ENCODE results near the gene RDH5.

RDH5 gene

DNA sequence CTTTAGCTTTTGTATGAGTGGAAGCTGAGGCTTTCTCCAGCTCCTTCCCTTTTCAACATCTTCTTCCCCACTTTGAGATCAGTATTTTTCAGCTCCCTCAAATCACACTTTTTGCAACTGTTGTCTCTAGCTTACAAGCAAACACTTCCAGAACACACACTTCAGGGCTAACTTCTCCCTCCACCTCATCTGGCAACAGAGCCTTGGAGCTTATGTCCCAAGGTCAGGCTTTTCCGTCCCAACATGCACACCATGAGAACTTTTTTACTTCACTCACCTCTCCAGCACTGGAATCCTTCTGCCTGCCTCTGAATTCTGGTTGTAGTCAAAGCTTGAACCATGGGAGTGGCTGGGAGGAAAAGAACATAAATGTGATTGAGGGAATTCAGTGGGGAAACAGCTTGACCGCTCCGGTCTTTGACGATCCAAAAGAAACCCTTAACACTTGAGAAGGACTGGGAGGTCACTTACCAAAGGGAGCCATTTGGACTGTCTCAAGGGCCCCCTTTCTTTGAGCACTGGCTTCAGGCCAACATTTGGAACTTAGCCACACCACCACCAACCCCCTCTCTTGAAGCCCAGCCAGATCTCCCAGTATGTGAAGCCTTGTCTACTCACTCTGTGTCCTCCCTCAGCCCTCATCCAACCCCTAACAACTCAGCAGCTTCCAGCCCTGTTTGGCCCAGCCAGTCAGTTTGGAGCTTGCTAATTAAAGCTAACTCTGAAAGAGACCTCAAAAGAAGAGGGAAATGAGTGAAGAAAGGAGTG, 8.2 kb upstream of the RDH5 start:
- DNase-seq: peak; percentile 28

- DNase-seq: no peak
These were observed 7.3 kb upstream of the RDH5 start for GRCh38 chr12:55712700-55713415.

GRCh38 chr12:55713721-55714120, 6.5 kb upstream of the RDH5 start:
- DNase-seq: no peak

- DNase-seq: no peak
These were observed 4.9 kb upstream of the RDH5 start for GRCh38 chr12:55715169-55715764.

DNA sequence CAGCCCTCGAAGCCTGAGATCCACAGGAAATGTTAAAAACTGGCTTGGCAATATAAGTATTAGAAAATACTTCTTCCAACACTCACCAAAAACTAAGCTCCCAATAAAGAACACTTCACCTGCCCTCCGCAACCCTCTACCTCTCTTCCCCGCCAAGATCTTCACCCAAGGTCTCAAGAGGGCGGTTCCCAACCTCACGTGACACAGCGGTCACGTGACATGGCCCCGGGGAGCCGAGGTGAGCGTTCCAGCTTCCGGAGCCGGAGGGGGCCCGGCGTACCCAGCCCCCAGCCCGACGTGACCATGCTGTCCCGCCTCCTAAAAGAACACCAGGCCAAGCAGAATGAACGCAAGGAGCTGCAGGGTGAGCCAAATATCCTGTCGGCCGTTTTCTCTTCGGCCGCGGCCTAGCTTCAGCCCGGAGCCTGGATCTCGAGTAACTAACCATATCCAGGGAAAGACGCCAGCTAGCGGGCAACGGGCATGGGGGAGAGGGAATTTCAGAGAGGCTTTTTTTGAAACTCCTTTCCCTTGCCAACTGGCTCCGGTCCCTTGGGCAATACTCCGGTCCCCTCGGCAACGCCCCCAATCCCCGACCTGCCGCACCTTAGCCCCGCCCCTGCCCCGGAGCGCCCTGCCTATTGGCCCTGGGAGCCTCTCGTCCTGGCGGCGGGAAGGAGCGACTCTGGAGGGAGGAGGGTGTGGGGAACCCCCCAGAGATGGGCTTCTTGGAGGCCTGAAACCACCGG, 4.2 kb upstream of the RDH5 start, which contains the start of gene BLOC1S1:
Gene BLOC1S1 (plus strand): TSS at position 214 of the 749 bp plus-strand sequence. CDS start 6 bp downstream, at position 220.
- peak; percentile 97 for DNase-seq

DNA sequence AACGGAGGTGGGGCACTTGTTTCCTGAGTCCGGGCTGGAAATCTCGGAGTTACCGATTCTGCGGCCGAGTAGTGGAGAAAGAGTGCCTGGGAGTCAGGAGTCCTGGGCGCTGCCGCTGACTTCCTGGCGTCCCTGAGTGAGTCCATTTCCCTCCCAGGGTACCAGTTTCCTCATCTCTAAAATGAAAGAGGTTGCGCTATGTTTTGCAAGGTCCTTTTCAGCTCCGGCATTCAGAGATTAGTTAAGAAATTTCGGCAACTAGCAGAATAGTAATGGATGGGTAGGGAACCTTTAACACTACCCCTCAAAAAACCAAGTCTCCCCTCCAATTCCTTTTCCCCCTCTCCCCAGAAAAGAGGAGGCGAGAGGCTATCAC, 3.6 kb upstream of the RDH5 start:
- DNase-seq: no peak

GRCh38 chr12:55717011-55718007, 2.9 kb upstream of the RDH5 start:
- peak; percentile 15 for DNase-seq

DNA sequence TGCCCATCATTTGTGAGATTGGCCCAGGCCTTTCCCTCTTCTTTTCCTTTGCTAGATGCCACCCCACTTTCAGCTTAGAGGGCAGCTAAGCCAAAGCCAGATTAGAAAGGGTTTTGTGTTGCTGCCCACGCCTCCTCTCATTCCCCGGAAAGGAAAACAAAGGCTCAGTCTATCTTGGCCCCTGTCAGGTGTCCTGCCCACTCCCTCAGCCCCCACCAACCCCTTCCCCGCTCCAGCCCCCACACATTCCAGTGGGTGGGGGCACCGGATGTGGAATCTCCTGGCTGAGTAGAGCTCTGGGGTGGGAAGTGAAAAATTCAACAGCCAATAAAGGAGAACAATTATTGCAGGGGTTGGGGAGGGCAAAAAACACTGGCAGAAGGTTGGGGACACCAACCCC, 2.2 kb upstream of the RDH5 start:
- no peak for DNase-seq

GRCh38 chr12:55718624-55719275, 1.4 kb upstream of the RDH5 start:
- DNase-seq: no peak

DNA sequence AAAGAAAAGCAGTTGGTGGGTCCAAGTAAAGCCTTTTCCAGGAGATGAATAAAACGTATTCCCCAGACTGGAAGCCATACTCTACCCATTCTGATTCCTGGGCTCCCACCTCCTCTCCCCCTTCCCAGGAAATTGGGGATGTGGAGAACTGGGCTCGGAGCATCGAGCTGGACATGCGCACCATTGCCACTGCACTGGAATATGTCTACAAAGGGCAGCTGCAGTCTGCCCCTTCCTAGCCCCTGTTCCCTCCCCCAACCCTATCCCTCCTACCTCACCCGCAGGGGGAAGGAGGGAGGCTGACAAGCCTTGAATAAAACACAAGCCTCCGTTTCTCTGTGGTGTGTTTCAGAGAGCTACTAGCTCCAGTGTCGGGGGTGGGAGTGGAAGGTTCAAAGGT, 822 bp upstream of the RDH5 start:
- no peak for DNase-seq

- peak; percentile 21 for DNase-seq
These were observed 776 bp downstream of the RDH5 start for GRCh38 chr12:55720894-55721444.

GRCh38 chr12:55721601-55722213, 1.5 kb downstream of the RDH5 start:
- DNase-seq: no peak

- DNase-seq: no peak
These were observed 2.8 kb downstream of the RDH5 start for GRCh38 chr12:55722948-55723347.

- DNase-seq: no peak
These were observed 3.5 kb downstream of the RDH5 start for GRCh38 chr12:55723516-55724225.

DNA sequence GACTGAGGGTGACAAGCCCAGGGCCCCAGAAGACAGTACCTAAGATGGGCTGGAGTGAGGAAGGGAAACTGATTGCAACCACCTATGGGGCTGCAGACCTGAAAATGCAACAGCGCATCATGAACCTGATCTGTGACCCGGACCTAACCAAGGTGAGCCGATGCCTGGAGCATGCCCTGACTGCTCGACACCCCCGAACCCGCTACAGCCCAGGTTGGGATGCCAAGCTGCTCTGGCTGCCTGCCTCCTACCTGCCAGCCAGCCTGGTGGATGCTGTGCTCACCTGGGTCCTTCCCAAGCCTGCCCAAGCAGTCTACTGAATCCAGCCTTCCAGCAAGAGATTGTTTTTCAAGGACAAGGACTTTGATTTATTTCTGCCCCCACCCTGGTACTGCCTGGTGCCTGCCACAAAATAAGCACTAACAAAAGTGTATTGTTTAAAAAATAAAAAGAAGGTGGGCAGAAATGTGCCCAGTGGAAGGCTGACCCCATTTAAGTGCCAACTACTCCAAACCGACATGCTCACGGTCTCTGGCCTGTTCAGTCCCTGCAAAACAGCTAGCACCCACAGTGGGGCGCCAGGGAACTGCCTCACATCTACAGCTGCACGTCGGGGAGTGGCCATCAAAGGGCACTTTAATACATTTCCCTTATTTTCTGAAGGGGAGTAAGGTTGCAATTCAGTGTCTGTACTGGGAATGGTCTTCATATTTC, 4.2 kb downstream of the RDH5 start:
- DNase-seq: peak; percentile 17

DNA sequence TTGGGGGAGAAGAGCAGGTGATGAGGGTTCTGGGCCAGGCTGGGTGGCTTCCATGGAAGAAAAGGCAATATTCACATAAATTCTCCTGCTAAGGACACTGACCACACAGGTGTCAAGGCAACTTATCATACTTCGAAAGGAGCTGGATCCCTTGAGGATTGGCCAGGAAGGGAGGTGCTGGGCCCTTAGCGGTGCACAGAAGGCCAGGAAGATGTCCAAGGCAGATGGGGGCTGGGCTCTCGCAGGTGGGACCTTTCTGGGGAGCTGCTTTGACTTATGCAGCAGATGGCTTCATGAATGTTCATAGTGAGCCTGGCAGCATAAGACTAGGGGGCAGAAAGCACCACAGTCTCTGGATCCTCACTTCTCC, 4.7 kb downstream of the RDH5 start:
- DNase-seq: no peak

GRCh38 chr12:55725556-55725955, 5.4 kb downstream of the RDH5 start:
- DNase-seq: no peak

GRCh38 chr12:55726971-55727370, 6.8 kb downstream of the RDH5 start:
- no peak for DNase-seq
